NCI-H526 (cell line): ENCODE data around the gene NECTIN1.
A peak's percentile ranks its signal among the peaks of the same experiment; 100 is the strongest.

ENCODE experiments used
- DNase-seq, 2 experiments: peaks; one replicate each; lab custom pipeline; 2025; lab: John Stamatoyannopoulos, UW

Gene NECTIN1

GRCh38 chr11:119755356-119756071 is 26.5 kb upstream of the NECTIN1 start:
- DNase-seq = no peak

- no peak for DNase-seq
Observed at GRCh38 chr11:119754656-119755355, 25.8 kb upstream of the NECTIN1 start.

GRCh38 chr11:119754199-119754598 is 25.2 kb upstream of the NECTIN1 start:
- no peak for DNase-seq

- DNase-seq = no peak
Observed at GRCh38 chr11:119752946-119753345, 23.9 kb upstream of the NECTIN1 start.

- DNase-seq = no peak
Observed at GRCh38 chr11:119752345-119752871, 23.4 kb upstream of the NECTIN1 start.

- no peak for DNase-seq
Observed at GRCh38 chr11:119750056-119750455, 21.1 kb upstream of the NECTIN1 start.

GRCh38 chr11:119749006-119749565 is 20.1 kb upstream of the NECTIN1 start:
- no peak for DNase-seq

GRCh38 chr11:119747868-119748660 is 19.1 kb upstream of the NECTIN1 start:
- DNase-seq = no peak

GRCh38 chr11:119745776-119746535 is 17.0 kb upstream of the NECTIN1 start:
- DNase-seq = no peak

GRCh38 chr11:119745112-119745511 is 16.1 kb upstream of the NECTIN1 start:
- DNase-seq = no peak

- no peak for DNase-seq
Observed at GRCh38 chr11:119744577-119744976, 15.6 kb upstream of the NECTIN1 start.

GRCh38 chr11:119743006-119743405 is 14.0 kb upstream of the NECTIN1 start:
- peak; percentile 56 to 78 for DNase-seq

- DNase-seq = peak; percentile 80 to 92
Observed at GRCh38 chr11:119742263-119742861, 13.4 kb upstream of the NECTIN1 start.

GRCh38 chr11:119741369-119742262 is 12.6 kb upstream of the NECTIN1 start:
- DNase-seq = peak; percentile 72 to 94

- no peak for DNase-seq
Observed at GRCh38 chr11:119739975-119740374, 11.0 kb upstream of the NECTIN1 start.

GRCh38 chr11:119739021-119739703 is 10.2 kb upstream of the NECTIN1 start:
- DNase-seq = peak; percentile 88 to 89

GRCh38 chr11:119738059-119738439 is 9.0 kb upstream of the NECTIN1 start:
- DNase-seq = no peak

GRCh38 chr11:119737366-119738058 is 8.5 kb upstream of the NECTIN1 start:
- DNase-seq = no peak

GRCh38 chr11:119734788-119735187 is 5.8 kb upstream of the NECTIN1 start:
- no peak for DNase-seq
